ENCODE results near the gene NR1D1. TPM values are rescaled to one million over a fixed set of nuclear protein-coding genes. Genes with fewer than 3 reads are reported as not detected.

The NR1D1 gene
- total RNA-seq, 2 experiments from 2014 or later = 1.7 to 8.7 TPM

DNA sequence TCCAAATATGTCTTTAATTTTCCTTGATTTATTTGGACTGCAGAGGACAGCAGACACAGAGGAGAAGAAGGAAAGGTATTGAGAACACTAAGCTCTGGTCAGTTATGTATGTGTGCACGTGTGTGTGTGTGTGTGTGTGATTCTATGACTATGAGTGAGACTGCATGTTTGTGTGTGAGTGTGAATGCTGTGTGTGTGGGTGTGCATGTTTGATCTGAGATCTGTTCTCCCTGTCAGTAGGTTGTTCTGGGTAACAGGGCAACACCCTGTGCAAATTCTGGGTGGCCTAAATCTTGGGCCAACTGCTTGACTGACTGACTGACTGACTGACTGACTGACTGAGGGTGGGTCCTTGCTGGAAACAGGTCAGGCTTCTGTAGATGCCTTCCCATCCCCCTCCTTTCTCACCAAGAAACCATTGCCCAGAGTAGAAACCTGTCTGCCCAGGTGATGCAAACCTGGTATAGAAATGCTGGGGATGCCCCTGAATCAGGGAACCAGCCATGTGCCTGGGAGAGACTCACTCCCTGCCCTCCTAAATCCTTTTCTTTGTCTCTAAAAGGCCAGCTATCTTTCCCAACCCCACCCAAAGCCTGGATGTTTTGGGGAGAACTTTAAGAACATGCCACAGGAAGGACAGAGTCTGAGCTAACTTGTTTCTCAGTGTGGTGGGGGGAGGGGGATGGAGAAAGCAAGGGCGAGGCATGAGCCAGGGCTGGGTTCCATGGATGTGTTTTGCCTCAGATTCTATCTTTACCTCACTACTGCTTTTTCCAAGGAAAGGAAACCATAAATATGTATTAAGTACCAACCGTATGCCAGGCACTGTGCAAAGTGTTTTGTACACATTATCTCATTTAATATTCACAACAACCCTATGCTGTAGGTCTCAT lies 4.5 kb upstream of the NR1D1 start:
- Histone ChIP-seq H3K36me3 (ENCODE audit: insufficient read depth, low read length) (no peaks in the 10 kb centered on the region), H3K9me2 (ENCODE audit: insufficient read depth, low read length) (no peaks in the 10 kb centered on the region), H3K79me2 (ENCODE audit: insufficient read depth, low read depth, low read length) (peaks cover 3% of the 10 kb centered on the region; the same call in 1 of the 2 replicates), H3K4me1 (ENCODE audit: insufficient read depth, low read length, poor library complexity, severe bottlenecking) (peaks cover 31% of the 10 kb centered on the region), H3K9me3 (ENCODE audit: low read length) (no peaks in the 10 kb centered on the region), H4K20me1 (ENCODE audit: insufficient read depth, low read length) (no peaks in the 10 kb centered on the region), H3K4me3 (ENCODE audit: low read depth, low read length, poor library complexity, severe bottlenecking) (no peak overlapping the region), H2AFZ (ENCODE audit: low read length) (no peak overlapping the region), H3K4me2 (ENCODE audit: low read length) (no peak overlapping the region), H3K27ac (ENCODE audit: low read depth, low read length, poor library complexity, severe bottlenecking) (no peak overlapping the region)
- ChIA-PET CTCF (ENCODE audit: unreplicated experiment) (no interaction called here), POLR2A (no interaction called here)
- BruUV-seq (replicated peaks) = no TSS peak
- DNase-seq (ENCODE audit: low spot score) = no peak
- intact Hi-C loops (cut with micrococcal nuclease; ENCODE audit: unreplicated experiment) = no loop called here
- TF ChIP-seq, protein P1, sequence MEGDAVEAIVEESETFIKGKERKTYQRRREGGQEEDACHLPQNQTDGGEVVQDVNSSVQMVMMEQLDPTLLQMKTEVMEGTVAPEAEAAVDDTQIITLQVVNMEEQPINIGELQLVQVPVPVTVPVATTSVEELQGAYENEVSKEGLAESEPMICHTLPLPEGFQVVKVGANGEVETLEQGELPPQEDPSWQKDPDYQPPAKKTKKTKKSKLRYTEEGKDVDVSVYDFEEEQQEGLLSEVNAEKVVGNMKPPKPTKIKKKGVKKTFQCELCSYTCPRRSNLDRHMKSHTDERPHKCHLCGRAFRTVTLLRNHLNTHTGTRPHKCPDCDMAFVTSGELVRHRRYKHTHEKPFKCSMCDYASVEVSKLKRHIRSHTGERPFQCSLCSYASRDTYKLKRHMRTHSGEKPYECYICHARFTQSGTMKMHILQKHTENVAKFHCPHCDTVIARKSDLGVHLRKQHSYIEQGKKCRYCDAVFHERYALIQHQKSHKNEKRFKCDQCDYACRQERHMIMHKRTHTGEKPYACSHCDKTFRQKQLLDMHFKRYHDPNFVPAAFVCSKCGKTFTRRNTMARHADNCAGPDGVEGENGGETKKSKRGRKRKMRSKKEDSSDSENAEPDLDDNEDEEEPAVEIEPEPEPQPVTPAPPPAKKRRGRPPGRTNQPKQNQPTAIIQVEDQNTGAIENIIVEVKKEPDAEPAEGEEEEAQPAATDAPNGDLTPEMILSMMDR (conservative IDR thresholded peaks at IDR 0.05; ENCODE audit: low read length) = no peak
- no peak for TF ChIP-seq EZH2phosphoT487 (IDR thresholded peaks at IDR 0.05; ENCODE audit: borderline replicate concordance, low read depth, low read length)

DNA sequence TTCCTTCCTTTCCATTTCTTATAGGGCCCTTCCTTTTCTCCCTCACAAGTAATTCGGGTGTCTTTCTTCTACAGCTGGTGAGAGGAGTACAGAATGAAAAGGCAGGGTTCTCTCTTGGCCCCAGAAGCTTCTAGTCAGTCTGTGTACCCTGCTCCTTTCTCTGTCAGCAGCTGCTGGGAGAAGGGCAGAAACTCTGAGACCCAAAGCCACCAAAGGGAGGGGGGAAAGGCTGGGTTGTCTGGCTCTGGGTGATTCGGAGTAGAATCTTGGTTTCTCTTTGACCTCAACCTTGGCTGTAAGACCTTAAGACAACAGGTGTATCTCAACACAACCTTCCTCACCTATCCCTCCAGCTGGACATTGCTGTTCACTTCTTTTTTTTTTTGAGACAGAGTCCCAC lies 3.3 kb upstream of the NR1D1 start:
- no peak overlapping the region for H2AFZ ChIP-seq (ENCODE audit: low read length)
- intact Hi-C loops (cut with micrococcal nuclease; ENCODE audit: unreplicated experiment) = no loop called here
- H3K4me2 ChIP-seq (ENCODE audit: low read length) = no peak overlapping the region
- no peak for DNase-seq (ENCODE audit: low spot score)
- H3K79me2 ChIP-seq (ENCODE audit: insufficient read depth, low read depth, low read length) = peaks cover 7% of the 10 kb centered on the region; the same call in 1 of the 2 replicates
- peaks cover 39% of the 10 kb centered on the region for H3K4me1 ChIP-seq (ENCODE audit: insufficient read depth, low read length, poor library complexity, severe bottlenecking)
- no peaks in the 10 kb centered on the region for H3K9me2 ChIP-seq (ENCODE audit: insufficient read depth, low read length)
- CTCF ChIA-PET (ENCODE audit: unreplicated experiment) = interaction anchor here (1.7 kb wide), 1 partner anchor 9 kb away, joined by 5 read pairs; no protein-coding TSS in a partner anchor
- no peaks in the 10 kb centered on the region for H4K20me1 ChIP-seq (ENCODE audit: insufficient read depth, low read length)
- H3K27ac ChIP-seq (ENCODE audit: low read depth, low read length, poor library complexity, severe bottlenecking) = no peak overlapping the region
- H3K4me3 ChIP-seq (ENCODE audit: low read depth, low read length, poor library complexity, severe bottlenecking) = no peak overlapping the region
- TF ChIP-seq, protein P1 (conservative IDR thresholded peaks at IDR 0.05; ENCODE audit: low read length) = no peak
- no peak for TF ChIP-seq EZH2phosphoT487 (IDR thresholded peaks at IDR 0.05; ENCODE audit: borderline replicate concordance, low read depth, low read length)
- H3K36me3 ChIP-seq (ENCODE audit: insufficient read depth, low read length) = no peaks in the 10 kb centered on the region
- POLR2A ChIA-PET = no interaction called here
- BruUV-seq (replicated peaks) = no TSS peak
- no peaks in the 10 kb centered on the region for H3K9me3 ChIP-seq (ENCODE audit: low read length)
